ENCODE data around the gene KLHL29.

The KLHL29 gene

DNA sequence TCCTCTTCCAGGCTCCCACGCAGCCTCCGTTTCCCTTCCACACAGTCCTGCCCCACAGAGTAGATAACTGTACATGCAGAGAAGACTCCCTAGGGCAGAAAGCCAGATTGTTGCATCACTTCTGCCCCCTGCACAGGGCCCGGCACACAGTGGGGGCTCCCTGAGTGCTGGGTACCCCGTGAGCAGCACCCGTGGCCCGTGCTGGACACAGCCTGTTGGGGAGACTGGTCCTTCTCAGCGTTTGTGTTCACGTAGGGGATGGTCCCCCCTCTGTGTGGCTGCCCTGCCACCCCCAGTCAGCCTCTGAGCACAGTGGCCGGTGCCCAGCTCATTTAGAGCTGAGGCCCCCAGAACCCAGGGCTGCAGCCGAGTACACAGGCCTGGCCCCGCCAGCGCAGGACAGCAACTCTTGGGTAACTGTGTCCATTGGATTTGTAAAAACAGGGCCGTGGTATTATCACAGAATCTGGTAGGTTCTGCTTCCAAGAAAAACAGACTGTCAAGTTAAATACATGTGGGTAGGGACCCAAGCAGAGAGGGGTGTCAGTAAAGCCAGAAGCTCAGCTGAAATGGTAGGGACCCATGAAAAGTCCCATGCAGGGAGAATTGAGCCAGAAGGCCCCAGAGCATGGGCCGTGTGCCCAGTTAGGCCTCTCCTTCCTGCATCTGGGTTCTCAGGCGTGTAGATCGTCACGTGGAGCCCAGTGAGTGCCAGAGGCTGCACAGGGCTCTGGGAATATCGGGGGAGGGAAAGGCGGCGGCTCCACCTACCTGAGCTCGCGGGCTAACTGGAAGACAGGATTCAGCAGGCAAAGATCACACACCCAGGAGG is 284.6 kb downstream of the KLHL29 start:
- TF ChIP-seq CTCF (IDR thresholded peaks at IDR 0.05; ENCODE audit: insufficient read depth, low read length), result no peak
- TF ChIP-seq SPI1 (IDR thresholded peaks at IDR 0.05; ENCODE audit: borderline replicate concordance, low read depth), result no peak
- no peak for TF ChIP-seq GABPA (IDR thresholded peaks at IDR 0.05; ENCODE audit: low read depth)
- TF ChIP-seq POLR2AphosphoS5 (IDR thresholded peaks at IDR 0.05; ENCODE audit: low read depth), result no peak
- no peak overlapping the region for H3K27ac ChIP-seq (replicated peaks)
- no peak overlapping the region for H3K4me3 ChIP-seq (replicated peaks; ENCODE audit: insufficient read depth, low read length)
- no peaks in the 10 kb centered on the region for H3K27me3 ChIP-seq (ENCODE audit: insufficient read depth, poor library complexity, severe bottlenecking)
- no peak for DNase-seq (ENCODE audit: low read depth in 1 of 2, low spot score in 1 of 2)

DNA sequence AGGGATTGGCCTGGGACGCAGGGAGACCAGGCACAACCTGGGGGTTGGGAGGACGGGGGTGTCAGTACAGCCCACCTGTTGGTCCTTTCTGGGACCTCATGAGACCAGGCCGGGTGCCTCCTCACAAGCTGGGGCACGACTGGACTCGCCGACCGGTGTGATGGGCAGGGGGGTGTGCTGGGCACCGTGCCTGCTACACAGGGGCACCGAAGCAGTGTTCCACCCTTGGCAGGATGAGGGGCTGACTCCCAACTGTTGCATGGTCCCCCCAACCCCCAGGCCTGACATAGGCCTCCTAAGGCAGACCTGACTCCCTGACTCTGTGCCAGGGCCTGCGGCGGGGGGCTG is 285.2 kb downstream of the KLHL29 start:
- Histone ChIP-seq H3K27ac (replicated peaks) (no peak overlapping the region), H3K4me3 (replicated peaks; ENCODE audit: insufficient read depth, low read length) (no peak overlapping the region), H3K27me3 (ENCODE audit: insufficient read depth, poor library complexity, severe bottlenecking) (no peaks in the 10 kb centered on the region)
- DNase-seq (ENCODE audit: low read depth in 1 of 2, low spot score in 1 of 2), result no peak
- TF ChIP-seq SPI1 (IDR thresholded peaks at IDR 0.05; ENCODE audit: borderline replicate concordance, low read depth), result no peak
- TF ChIP-seq CTCF (IDR thresholded peaks at IDR 0.05; ENCODE audit: insufficient read depth, low read length), result no peak
- no peak for TF ChIP-seq GABPA (IDR thresholded peaks at IDR 0.05; ENCODE audit: low read depth)
- TF ChIP-seq POLR2AphosphoS5 (IDR thresholded peaks at IDR 0.05; ENCODE audit: low read depth), result no peak
- no peak for TF ChIP-seq REST (IDR thresholded peaks at IDR 0.05; ENCODE audit: insufficient replicate concordance, low read depth)

- Histone ChIP-seq H3K27ac (replicated peaks) (no peak overlapping the region), H3K27me3 (ENCODE audit: insufficient read depth, poor library complexity, severe bottlenecking) (no peaks in the 10 kb centered on the region), H3K4me3 (replicated peaks; ENCODE audit: insufficient read depth, low read length) (no peak overlapping the region)
- TF ChIP-seq POLR2AphosphoS5 (IDR thresholded peaks at IDR 0.05; ENCODE audit: low read depth) (no peak), REST (IDR thresholded peaks at IDR 0.05; ENCODE audit: insufficient replicate concordance, low read depth) (no peak), SPI1 (IDR thresholded peaks at IDR 0.05; ENCODE audit: borderline replicate concordance, low read depth) (no peak), CTCF (IDR thresholded peaks at IDR 0.05; ENCODE audit: insufficient read depth, low read length) (no peak), GABPA (IDR thresholded peaks at IDR 0.05; ENCODE audit: low read depth) (no peak)
- DNase-seq (ENCODE audit: low read depth in 1 of 2, low spot score in 1 of 2), result no peak
Observed at GRCh38 chr2:23673082-23673481, 288.1 kb downstream of the KLHL29 start.

Measured in HL-60 (cell line).